MM.1S (cell line): ENCODE data around the gene AGAP3.

Experiments
- DNase-seq: peaks from one replicate; pipeline ENCODE4 v3.0.0-alpha.2; 2015
- H2AFZ ChIP-seq: fragments of 300-600 bp; sonication (generic); 2 replicates; pipeline ENCODE4 v1.6.0; 2016; ENCODE audit warnings: antibody characterized with exemption, low read length
- H3F3A ChIP-seq: fragments of 300-600 bp; sonication (generic); 2 replicates; pipeline ENCODE4 v1.6.1; 2016; ENCODE audit warnings: mild to moderate bottlenecking, antibody characterized with exemption, low read length, moderate library complexity, mixed read lengths; ENCODE audit not compliant: insufficient read depth
- H3K27ac ChIP-seq: fragments of 300-600 bp; sonication (generic); 2 replicates; pipeline ENCODE4 v1.5.1; 2016; ENCODE audit warnings: mild to moderate bottlenecking, low read length
- H3K27me3 ChIP-seq: fragments of 300-600 bp; sonication (generic); replicated peaks from 2 replicates; pipeline ENCODE4 v1.6.0; 2016; ENCODE audit warnings: low read length; ENCODE audit not compliant: insufficient read depth
- H3K36me3 ChIP-seq: fragments of 300-600 bp; sonication (generic); replicated peaks from 2 replicates; pipeline ENCODE4 v1.6.1; 2016; ENCODE audit warnings: mild to moderate bottlenecking, low read length, mixed read lengths; ENCODE audit not compliant: insufficient read depth
- H3K4me1 ChIP-seq: fragments of 300-600 bp; sonication (generic); 2 replicates; pipeline ENCODE4 v1.6.1; 2016; ENCODE audit warnings: low read length, mixed read lengths
- H3K4me2 ChIP-seq: fragments of 300-600 bp; sonication (generic); 2 replicates; pipeline ENCODE4 v1.6.0; 2016; ENCODE audit warnings: low read depth, low read length
- H3K4me3 ChIP-seq: fragments of 300-600 bp; sonication (generic); 2 replicates; pipeline ENCODE4 v1.5.1; 2016; ENCODE audit warnings: low read length, mixed read lengths
- H3K79me2 ChIP-seq: fragments of 300-600 bp; sonication (generic); 2 replicates; pipeline ENCODE4 v1.6.1; 2016; ENCODE audit warnings: mixed run types, low read length, mixed read lengths
- H3K9ac ChIP-seq: fragments of 300-600 bp; sonication (generic); 2 replicates; pipeline ENCODE4 v1.6.1; 2016; ENCODE audit warnings: low read length, mixed read lengths
- H3K9me2 ChIP-seq: fragments of 300-600 bp; sonication (generic); replicated peaks from 2 replicates; pipeline ENCODE4 v1.6.1; 2016; ENCODE audit warnings: mild to moderate bottlenecking, low read length, mixed read lengths; ENCODE audit not compliant: insufficient read depth
- H3K9me3 ChIP-seq: fragments of 300-600 bp; sonication (generic); replicated peaks from 2 replicates; pipeline ENCODE4 v1.6.1; 2016; ENCODE audit warnings: mild to moderate bottlenecking, low read length, mixed read lengths; ENCODE audit not compliant: insufficient read depth
- H4K20me1 ChIP-seq: fragments of 300-600 bp; sonication (generic); 2 replicates; pipeline ENCODE4 v1.6.1; 2016; ENCODE audit warnings: mild to moderate bottlenecking, low read length, moderate library complexity, mixed read lengths; ENCODE audit not compliant: insufficient read depth
- CTCF ChIP-seq: fragments of 300-600 bp; sonication (generic); IDR thresholded peaks from 2 replicates; pipeline ENCODE4 v1.5.1; 2016; ENCODE audit warnings: antibody characterized with exemption, low read length, mixed read lengths
- EZH2 ChIP-seq: fragments of 300-600 bp; sonication (generic); optimal IDR thresholded peaks from 2 replicates; pipeline ENCODE3; 2017; ENCODE audit warnings: low read depth, mild to moderate bottlenecking, antibody characterized with exemption, low read length, mixed read lengths
- EZH2phosphoT487 ChIP-seq: fragments of 300-600 bp; sonication (generic); IDR thresholded peaks from 2 replicates; pipeline ENCODE4 v1.6.1; 2018; ENCODE audit warnings: antibody characterized with exemption, low read length

Gene AGAP3

GRCh38 chr7:151104411-151105235, 18.3 kb downstream of the AGAP3 start:
- Histone ChIP-seq H3K27me3 (no peaks in the 10 kb centered on the region), H3K9ac (no peak overlapping the region), H3K27ac (no peak overlapping the region), H2AFZ (no peak overlapping the region), H3K9me3 (no peaks in the 10 kb centered on the region), H3K4me2 (no peak overlapping the region), H3K9me2 (no peaks in the 10 kb centered on the region), H3K79me2 (peaks cover 47% of the 10 kb centered on the region), H3F3A (no peaks in the 10 kb centered on the region), H3K36me3 (no peaks in the 10 kb centered on the region), H3K4me1 (no peaks in the 10 kb centered on the region), H4K20me1 (0 out of 2 replicates have a peak, but pooled peaks cover under 1% of the 10 kb centered on the region), H3K4me3 (no peak overlapping the region)
- TF ChIP-seq EZH2phosphoT487 (no peak), EZH2 (no peak), CTCF (no peak)
- DNase-seq: no peak

GRCh38 chr7:151107882-151108281, 21.6 kb downstream of the AGAP3 start:
- Histone ChIP-seq H3K79me2 (peaks cover 35% of the 10 kb centered on the region), H3K27ac (no peak overlapping the region), H2AFZ (no peak overlapping the region), H3K9me3 (no peaks in the 10 kb centered on the region), H4K20me1 (peaks cover 4% of the 10 kb centered on the region; the same call in 1 of the 2 replicates), H3K4me2 (no peak overlapping the region), H3K9me2 (no peaks in the 10 kb centered on the region), H3K27me3 (no peaks in the 10 kb centered on the region), H3K4me1 (no peaks in the 10 kb centered on the region), H3F3A (no peaks in the 10 kb centered on the region), H3K4me3 (no peak overlapping the region), H3K9ac (no peak overlapping the region), H3K36me3 (no peaks in the 10 kb centered on the region)
- TF ChIP-seq EZH2phosphoT487 (no peak), CTCF (no peak), EZH2 (no peak)
- DNase-seq: no peak

- Histone ChIP-seq H3K9me3 (no peaks in the 10 kb centered on the region), H3K9ac (no peak overlapping the region), H3K79me2 (peaks cover 32% of the 10 kb centered on the region), H3K9me2 (no peaks in the 10 kb centered on the region), H3K27me3 (no peaks in the 10 kb centered on the region), H3K4me1 (no peaks in the 10 kb centered on the region), H3K4me2 (no peak overlapping the region), H3K27ac (no peak overlapping the region), H3K36me3 (no peaks in the 10 kb centered on the region), H3F3A (no peaks in the 10 kb centered on the region), H2AFZ (no peak overlapping the region), H4K20me1 (peaks cover 4% of the 10 kb centered on the region; the same call in 1 of the 2 replicates), H3K4me3 (no peak overlapping the region)
- TF ChIP-seq CTCF (no peak), EZH2phosphoT487 (no peak), EZH2 (no peak)
- DNase-seq: no peak
Measured at GRCh38 chr7:151109094-151110048, 23.1 kb downstream of the AGAP3 start.
